ENCODE measurements around the gene HSFX4.

DNA sequence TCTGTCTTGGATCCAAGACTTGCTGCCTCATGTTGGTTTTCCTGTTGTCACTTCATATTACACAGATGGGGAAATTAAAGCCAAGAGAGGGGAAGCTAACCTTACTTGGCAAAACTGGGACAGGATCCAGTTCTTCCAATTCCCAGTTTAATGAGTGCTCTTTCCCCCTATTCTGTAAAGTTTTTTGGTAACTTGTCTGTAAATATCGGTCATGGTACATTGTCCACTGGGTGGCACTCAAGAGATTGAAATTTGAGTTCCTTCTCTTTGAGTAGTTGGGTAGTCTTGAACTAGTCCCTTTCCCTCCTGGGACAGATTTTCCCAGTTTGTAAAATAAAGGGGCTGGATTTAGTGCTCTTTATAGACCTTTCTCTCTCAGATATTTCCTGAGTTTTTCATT lies 21.3 kb downstream of the HSFX4 start:
- TF ChIP-seq CTCF (conservative IDR thresholded peaks at IDR 0.05 in 1 of 2, IDR thresholded peaks at IDR 0.05 in 1 of 2; ENCODE audit: low read depth in 1 of 2, low read length in 2 of 2) (peak; percentile 28 to 50), EZH2 (IDR thresholded peaks at IDR 0.05; ENCODE audit: low read length, missing control alignments) (no peak)

Measured in fibroblast of lung (primary cell).